CD4-positive, alpha-beta T cell treated with Interleukin-17A for 4 hours (primary cell): ENCODE measurements around the gene CUTC.
"Not testable (repeated sequence)": the region's sequence is repeated elsewhere in the genome, so short reads cannot be mapped to it uniquely, and the experiment has no call there.

ENCODE experiments used
- DNase-seq: peaks from one replicate; pipeline ENCODE4 v3.0.0-alpha.2; 2020; ENCODE audit warnings: mixed read lengths

Gene CUTC

GRCh38 chr10:99743841-99744240, 11.8 kb downstream of the CUTC start:
- no peak for DNase-seq

DNA sequence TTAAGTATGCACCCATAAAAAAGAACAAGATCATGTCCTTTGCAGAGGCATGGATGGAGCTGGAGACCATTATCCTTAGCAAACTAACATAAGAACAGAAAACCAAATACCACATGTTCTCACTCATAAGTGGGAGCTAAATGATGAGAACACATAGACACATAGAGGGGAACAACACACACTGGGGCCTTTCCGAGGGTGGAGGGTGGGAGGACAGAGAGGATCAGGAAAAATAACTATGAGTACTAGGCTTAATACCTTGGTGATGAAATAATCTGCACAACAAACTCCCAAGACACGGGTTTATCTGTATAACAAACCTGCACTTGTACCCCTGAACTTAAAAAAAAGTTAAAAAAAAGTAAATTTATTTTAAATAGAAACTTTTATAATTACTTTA, 14.1 kb downstream of the CUTC start:
- not testable (repeated sequence) for DNase-seq

GRCh38 chr10:99748823-99749451, 16.9 kb downstream of the CUTC start:
- no peak for DNase-seq

DNA sequence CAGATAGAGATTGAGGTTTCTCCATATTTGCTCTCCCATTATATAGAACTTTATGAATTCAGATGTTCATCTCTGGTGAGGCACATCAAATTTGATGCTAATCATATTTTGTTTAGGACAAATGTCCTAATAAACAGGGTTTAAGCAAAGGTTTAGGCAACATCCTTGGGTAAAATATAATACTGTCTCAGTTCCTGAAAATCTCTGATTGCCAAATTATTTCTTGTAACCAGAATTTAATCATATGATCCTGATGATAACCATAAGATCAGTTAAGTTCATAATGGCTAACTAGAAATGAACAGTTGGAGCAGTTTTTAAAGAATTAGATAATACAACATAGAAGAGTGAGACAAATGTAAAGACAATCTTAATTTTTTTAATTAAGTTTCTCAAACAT, 18.6 kb downstream of the CUTC start:
- no peak for DNase-seq

GRCh38 chr10:99754670-99755069, 22.6 kb downstream of the CUTC start:
- no peak for DNase-seq

DNA sequence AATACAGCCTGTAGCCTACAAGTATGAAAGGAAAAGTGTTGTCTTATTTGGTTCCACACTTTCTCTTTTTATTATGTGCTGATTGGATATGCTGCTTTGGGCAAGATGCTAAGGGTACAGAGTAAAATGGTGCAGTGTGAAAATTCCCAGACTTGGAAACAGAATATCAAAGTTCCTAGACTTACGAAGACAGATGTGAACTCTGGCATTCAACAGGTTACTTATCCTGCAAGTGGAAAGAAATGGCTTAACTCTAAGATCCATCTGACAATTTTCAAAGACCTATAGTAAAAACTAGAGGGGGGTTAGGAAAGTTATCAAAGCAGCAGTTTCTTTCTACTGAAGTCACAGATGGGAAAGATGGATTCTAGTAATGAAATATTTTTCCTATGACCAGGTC, 24.1 kb downstream of the CUTC start:
- DNase-seq, result no peak

GRCh38 chr10:99758211-99758891, 26.3 kb downstream of the CUTC start:
- DNase-seq, result no peak

DNA sequence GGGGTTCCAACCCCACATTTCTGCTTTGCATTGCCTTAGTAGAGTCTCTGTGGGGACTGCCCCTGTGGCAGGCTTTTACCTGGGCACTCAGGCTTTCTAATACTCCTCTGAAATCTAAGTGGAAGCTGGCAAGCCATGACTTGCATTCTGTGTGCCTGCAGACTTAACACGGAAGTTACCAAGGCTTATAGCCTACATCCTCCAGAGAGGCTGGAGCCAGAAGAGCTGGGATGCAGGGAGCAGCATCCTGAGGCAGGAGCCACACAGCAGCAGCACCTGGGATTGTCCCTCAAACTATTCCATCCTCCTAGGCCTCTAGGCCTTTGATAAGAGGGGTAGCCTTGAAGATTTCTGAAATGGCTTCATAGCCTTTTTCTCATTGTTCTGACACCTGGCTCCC, 28.3 kb downstream of the CUTC start:
- no peak for DNase-seq

- DNase-seq, result no peak
Observed at GRCh38 chr10:99761365-99761764, 29.3 kb downstream of the CUTC start.

DNA sequence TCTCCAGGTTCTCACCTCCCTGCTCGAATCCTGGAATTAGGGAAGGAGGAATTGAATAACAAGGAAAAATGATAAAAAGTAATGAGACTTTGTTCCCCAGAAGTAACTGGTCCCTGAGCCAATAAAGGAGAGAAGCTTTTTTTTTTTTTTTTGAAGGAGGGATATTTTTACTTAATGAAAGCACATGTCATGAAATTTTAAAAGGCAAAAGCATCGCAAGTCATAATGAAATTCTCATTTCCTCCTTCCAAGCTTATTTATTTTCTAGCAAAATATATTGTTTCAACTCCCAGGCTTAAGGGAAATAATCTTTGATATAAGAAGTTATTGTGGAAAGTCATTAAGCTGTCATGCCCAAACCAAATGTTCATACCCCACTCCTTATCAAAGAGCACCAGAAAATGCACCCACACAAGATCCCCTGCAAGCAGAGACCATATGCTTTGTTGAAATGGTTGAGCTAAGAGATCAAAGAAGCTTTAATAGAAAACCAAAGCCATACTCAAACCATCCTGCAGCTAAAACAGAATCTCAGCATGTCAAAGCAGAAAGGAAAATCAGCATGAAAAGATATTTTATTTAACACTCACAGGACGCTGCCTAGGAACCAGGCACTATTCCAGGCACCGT, 33.8 kb downstream of the CUTC start:
- no peak for DNase-seq

DNA sequence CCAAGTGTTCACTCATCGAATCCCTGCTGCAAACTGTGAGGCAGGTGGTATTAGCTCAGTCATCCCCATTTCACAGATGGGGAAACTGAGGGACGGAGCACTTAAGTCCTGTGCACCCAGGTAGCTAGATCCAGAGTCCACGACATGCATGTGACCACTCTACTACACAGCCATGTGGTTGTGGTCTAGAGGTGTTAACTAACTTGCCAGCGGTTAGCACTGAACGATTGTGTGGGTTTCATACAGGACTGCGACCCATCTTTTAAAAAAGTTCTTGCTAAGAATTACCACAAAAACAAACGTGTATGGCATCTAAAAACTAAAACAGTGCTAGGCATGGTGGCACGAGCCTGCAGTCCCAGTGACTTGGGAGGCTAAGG, 34.3 kb downstream of the CUTC start:
- no peak for DNase-seq

DNA sequence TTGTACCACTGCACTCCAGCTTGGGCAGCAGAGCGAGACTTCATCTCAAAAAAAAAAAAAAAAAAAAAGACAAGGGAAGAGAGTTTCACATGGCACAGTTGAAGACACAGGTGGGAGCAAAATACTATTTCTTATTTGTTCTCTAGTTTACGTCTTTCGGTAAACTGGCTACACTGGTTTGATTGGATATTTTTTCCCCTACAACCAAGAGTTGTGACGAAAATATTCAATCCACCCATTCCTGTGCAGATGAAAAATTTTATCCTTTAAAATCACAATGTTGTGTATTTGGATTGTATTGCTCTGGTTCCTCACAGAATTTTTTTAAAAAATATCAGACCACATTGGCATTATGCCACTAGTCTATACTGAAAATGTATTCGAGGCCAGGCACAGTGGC, 35.9 kb downstream of the CUTC start:
- DNase-seq, result no peak

DNA sequence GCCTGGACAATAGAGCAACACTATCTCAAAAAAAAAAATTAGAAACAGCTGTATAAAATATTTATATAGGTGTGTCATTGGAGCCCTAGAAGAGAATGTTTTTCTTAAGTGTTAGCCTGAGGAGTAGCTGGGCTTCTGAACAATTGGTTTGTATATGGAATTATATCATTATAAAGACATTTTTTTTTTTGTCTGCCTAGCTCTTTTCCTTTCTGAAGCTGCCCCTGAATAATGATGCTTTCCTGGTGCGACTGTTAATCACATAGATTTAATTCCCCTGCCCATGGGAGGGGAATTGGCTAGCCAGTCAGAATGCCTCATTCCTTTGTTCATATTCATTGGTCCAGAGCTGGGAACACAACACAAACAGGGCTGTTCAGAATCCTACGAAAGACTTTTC, 36.5 kb downstream of the CUTC start:
- no peak for DNase-seq

DNA sequence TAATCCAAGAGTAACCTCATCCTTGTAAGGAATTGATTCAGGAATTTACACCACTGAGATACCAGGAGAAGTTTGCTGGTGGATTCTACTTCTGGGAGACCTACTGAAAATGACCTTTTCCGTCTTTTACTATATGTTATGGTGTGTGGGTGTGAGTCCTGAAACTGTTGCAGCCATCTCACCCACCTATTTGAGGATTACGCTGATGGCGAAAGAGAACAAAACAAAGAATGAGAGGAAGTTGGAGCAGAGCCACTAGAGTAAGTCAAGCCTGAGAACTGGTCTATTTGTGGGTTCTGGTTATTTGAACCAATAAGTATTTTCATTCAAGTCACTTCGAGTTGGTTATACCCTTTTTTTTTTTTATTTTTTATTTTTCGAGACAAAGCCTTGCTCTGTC, 37.7 kb downstream of the CUTC start:
- no peak for DNase-seq

DNA sequence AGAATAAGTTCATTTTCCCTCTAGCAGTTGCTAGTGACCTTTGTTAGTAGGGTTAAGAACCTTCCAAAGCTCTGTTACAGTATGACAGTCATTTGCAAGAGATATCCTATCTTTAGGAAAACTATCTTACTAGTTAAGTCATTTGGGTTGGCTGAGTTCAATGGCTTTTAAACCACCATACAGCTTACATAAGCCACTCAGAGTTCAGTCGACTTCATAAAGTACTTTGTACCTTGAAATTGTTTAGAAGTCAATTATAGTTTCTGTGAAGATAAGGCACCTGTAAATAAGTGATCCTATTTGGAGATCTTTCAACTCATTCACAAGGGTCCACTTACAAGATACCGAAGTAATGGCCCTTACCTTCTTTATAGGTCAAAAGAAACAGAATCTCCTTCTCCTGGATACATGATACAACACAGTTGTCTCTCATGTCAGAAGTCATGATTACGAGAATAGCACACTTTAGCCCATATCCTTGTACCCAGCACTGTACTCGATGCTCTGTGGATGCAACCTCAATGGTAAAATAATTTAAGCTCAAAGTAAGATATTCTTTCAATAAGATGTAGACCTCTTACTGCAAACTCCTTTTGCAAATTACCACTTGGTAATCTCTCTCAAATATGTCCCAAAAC, 38.5 kb downstream of the CUTC start:
- no peak for DNase-seq

GRCh38 chr10:99775850-99776249, 43.8 kb downstream of the CUTC start:
- no peak for DNase-seq

- DNase-seq, result no peak
Observed at GRCh38 chr10:99777918-99778714, 46.1 kb downstream of the CUTC start.

DNA sequence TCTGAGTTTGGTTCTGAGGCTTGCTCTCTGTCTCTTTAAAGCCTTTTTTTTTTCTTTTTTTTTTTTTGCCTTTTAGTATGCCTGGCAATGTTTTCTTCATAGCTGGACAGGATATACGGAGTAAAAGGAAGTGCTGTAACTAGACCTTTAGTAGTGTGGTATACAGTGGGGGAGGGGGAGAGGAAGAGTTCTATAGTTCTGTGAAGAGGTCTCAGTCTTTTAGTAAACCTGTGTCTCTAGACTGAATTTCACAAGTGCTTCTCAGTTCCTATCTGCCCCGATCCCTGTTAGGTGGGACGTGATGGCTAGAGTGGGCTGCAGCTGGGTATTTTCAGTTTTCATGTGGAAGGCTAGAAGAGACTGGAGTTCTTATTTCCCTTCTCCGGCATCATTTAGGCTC, 47.3 kb downstream of the CUTC start:
- DNase-seq, result no peak

DNA sequence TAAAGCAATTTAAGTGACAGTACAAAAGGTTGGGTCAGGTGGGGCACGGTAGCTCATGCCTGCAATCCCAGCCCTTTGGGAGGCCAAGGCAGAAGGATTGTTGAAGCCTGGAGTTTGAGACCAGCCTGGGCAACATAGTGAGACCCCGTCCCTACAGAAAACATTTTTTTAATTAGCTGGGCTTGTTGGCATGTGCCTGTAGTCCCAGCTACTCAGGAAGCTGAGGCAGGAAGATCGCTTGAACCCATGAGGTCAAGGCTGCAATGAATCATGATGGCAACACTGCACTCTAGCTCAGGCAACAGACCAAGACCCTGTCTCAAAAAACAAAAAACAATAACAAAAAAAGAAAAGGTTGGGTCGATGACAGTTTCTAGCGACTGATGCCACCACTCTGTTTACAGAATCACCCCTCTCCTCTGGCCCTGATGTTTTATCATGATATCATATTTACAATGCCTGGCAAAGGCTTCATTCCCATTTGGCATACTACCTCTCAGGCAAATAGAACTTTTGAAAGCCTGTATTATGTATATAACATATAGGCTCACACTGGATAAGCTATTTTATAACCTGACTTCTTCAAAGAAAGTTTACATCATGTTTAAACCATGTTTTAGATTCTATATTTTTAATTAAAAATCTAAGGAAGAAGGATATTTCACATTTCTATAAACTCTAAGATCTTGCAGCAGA, 49.8 kb downstream of the CUTC start:
- no peak for DNase-seq

DNA sequence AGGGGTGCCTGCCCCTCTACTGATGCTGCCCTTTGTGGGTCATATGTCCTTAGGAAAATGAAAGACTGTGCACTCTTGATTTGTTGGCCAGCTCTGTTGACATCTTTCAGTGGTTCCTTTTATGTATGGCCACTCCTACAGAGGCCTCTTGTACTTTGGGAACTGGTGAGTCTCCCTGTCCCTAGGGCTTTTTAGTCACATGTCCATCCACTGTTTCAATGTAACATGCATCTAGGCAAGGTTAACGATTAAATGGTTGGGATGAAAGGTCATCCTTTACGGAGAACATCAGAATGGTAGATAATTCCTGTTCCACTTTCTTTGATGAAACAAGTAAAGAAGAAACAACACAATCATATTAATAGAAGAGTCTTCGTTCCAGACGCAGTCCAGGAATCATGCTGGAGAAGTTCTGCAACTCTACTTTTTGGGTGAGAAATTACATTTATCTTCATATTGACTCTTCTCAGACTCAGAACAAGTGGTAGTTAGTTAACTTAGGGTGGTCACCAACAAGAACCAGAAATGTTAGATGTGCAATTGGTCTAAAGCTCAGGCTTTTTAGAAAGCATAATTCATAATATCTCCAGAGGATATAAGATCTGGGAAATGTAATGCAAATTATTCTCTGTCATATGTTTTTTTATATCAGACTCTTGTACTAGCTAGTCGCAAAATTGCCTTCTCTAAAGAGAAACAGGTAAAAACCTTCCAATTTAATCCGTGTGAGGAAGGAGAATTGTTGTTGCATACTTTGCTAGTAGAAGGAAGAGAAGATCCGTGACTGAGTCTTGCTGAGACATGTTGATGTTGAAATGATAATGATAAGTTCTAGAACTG, 50.6 kb downstream of the CUTC start, which contains the start of gene ABCC2:
Gene ABCC2 (plus strand): TSS at position 194 of the 840 bp plus-strand sequence. CDS start 205 bp downstream, at position 399.
- DNase-seq, result no peak

DNA sequence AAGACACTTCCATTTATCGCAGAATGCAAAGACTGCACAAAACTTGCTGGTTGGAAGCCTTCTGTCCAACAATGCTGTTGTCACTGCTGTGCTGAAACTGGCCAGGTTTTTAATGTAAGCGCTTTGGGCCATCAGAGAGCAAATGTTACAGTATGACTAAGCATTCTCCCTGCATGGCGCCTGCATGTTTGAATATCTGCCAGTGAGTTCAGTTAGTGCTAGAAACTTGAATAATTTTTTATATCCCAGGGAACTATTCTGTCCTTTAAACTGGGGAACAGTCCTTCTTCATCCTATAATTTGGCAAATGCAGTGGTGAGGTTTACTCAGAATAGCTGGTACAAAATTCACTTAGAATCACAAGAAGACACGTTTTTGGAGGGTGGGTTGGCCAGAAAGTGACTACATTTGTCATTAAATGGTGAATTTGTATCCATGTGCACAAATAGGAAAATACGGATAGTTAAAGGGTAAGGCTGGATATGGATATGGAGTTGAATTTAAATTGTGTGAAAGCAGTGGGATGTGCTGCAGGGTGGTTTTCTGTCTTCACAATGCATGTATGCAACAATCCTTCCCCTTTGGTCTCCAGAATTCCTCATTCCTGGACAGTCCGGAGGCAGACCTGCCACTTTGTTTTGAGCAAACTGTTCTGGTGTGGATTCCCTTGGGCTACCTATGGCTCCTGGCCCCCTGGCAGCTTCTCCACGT, 52.1 kb downstream of the CUTC start:
- no peak for DNase-seq
